SU-DHL-6 (cell line): ENCODE data around the gene MAP4.

ENCODE experiments used
- H2AFZ ChIP-seq: fragments of 200-600 bp; sonication (generic); 2 replicates; pipeline ENCODE4 v1.6.1; 2014; ENCODE audit warnings: low read depth, mild to moderate bottlenecking, moderate library complexity, mixed read lengths, antibody characterized with exemption, low read length; ENCODE audit not compliant: severe bottlenecking
- H3F3A ChIP-seq: fragments of 200-600 bp; shearing (Covaris generic); 2 replicates; pipeline ENCODE4 v1.6.0; 2016; ENCODE audit warnings: antibody characterized with exemption, mild to moderate bottlenecking; ENCODE audit not compliant: insufficient read depth
- H3K27ac ChIP-seq: fragments of 200-600 bp; sonication (generic); 2 replicates; pipeline ENCODE4 v1.5.1; 2016; ENCODE audit warnings: low read depth, mild to moderate bottlenecking, low read length, moderate library complexity, mixed read lengths
- H3K27me3 ChIP-seq: fragments of 200-600 bp; sonication (generic), shearing (Covaris generic); 2 replicates; pipeline ENCODE4 v1.6.0; 2014; ENCODE audit warnings: mild to moderate bottlenecking, low read length
- H3K36me3 ChIP-seq: fragments of 200-600 bp; sonication (generic); 2 replicates; pipeline ENCODE4 v1.6.1; 2014; ENCODE audit warnings: mild to moderate bottlenecking, low read length, mixed read lengths
- H3K4me2 ChIP-seq: fragments of 300-600, 200-600 bp; shearing (Covaris generic), sonication (generic); 2 replicates; pipeline ENCODE4 v1.6.0; 2014; ENCODE audit warnings: low read length, low read depth, mild to moderate bottlenecking; ENCODE audit not compliant: poor library complexity, severe bottlenecking
- H3K4me3 ChIP-seq: fragments of 200-600 bp; sonication (generic); 2 replicates; pipeline ENCODE4 v1.5.1; 2014; ENCODE audit warnings: antibody characterized with exemption, low read length, mild to moderate bottlenecking, mixed read lengths; ENCODE audit not compliant: insufficient read depth, poor library complexity, severe bottlenecking
- H3K79me2 ChIP-seq: fragments of 200-600 bp; sonication (generic); 2 replicates; pipeline ENCODE4 v1.6.1; 2014; ENCODE audit warnings: mild to moderate bottlenecking, low read length, moderate library complexity; ENCODE audit not compliant: insufficient read depth
- H3K9ac ChIP-seq: fragments of 200-600 bp; sonication (generic); 2 replicates; pipeline ENCODE4 v1.7.0; 2014; ENCODE audit warnings: mild to moderate bottlenecking, low read length
- H3K9me2 ChIP-seq: fragments of 200-600 bp; sonication (generic); replicated peaks from 2 replicates; pipeline ENCODE4 v1.6.1; 2014; ENCODE audit warnings: low read length; ENCODE audit not compliant: insufficient read depth
- H3K9me3 ChIP-seq: fragments of 200-600 bp; sonication (generic); 2 replicates; pipeline ENCODE4 v1.6.1; 2014; ENCODE audit warnings: low read length, mixed read lengths; ENCODE audit not compliant: insufficient read depth
- H4K20me1 ChIP-seq: fragments of 200-600 bp; sonication (generic); 2 replicates; pipeline ENCODE4 v1.6.1; 2014; ENCODE audit warnings: low read depth, mild to moderate bottlenecking, antibody characterized with exemption, low read length, moderate library complexity, mixed read lengths
- EZH2phosphoT487 ChIP-seq: fragments of 200-600 bp; sonication (generic), shearing (Covaris generic); conservative IDR thresholded peaks from 2 replicates; pipeline ENCODE4 v1.6.1; 2018; ENCODE audit warnings: mild to moderate bottlenecking, antibody characterized with exemption, low read length, moderate library complexity, mixed read lengths
- TF ChIP-seq, protein P1 (sequence below): fragments of 200-600 bp; sonication (generic); IDR thresholded peaks from one replicate; pipeline ENCODE4 v1.5.1; 2017; ENCODE audit warnings: antibody characterized with exemption, mild to moderate bottlenecking, low read length, moderate library complexity; ENCODE audit not compliant: insufficient read depth, poor library complexity, severe bottlenecking

MAP4 gene

DNA sequence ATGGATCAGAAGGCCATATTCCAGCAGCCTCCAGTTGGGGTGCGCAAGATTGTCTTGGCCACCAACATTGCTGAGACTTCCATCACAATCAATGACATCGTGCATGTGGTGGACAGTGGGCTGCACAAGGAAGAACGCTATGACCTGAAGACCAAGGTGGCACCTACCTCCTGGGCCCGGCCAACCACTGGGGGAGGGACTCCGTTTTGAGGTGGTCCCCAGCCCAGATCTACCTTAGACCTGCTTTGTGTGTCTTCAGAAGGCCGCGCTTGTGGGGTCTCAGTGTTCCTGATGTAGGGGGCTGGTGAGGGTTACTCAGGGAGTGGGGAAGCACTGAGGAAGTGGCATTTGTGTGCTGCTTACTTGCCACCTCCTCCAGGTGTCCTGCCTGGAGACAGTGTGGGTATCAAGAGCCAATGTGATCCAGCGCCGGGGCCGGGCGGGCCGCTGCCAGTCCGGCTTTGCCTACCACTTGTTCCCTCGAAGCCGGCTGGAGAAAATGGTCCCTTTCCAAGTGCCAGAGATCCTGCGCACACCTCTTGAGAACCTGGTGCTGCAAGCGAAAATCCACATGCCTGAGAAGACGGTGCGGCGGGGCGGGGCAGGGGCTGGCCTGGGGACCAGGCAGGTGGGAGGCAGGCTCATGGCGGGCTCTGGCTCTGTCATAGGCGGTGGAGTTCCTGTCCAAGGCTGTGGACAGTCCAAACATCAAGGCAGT is 168.3 kb downstream of the MAP4 start:
- TF ChIP-seq, protein P1, sequence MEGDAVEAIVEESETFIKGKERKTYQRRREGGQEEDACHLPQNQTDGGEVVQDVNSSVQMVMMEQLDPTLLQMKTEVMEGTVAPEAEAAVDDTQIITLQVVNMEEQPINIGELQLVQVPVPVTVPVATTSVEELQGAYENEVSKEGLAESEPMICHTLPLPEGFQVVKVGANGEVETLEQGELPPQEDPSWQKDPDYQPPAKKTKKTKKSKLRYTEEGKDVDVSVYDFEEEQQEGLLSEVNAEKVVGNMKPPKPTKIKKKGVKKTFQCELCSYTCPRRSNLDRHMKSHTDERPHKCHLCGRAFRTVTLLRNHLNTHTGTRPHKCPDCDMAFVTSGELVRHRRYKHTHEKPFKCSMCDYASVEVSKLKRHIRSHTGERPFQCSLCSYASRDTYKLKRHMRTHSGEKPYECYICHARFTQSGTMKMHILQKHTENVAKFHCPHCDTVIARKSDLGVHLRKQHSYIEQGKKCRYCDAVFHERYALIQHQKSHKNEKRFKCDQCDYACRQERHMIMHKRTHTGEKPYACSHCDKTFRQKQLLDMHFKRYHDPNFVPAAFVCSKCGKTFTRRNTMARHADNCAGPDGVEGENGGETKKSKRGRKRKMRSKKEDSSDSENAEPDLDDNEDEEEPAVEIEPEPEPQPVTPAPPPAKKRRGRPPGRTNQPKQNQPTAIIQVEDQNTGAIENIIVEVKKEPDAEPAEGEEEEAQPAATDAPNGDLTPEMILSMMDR, result no peak
- TF ChIP-seq EZH2phosphoT487, result no peak
- Histone ChIP-seq H2AFZ (no peak overlapping the region), H3K79me2 (no peaks in the 10 kb centered on the region), H3K4me3 (no peak overlapping the region), H3K4me2 (no peak overlapping the region), H3K27ac (no peak overlapping the region), H4K20me1 (no peaks in the 10 kb centered on the region), H3F3A (no peaks in the 10 kb centered on the region; the same call in 1 of the 2 replicates), H3K27me3 (no peaks in the 10 kb centered on the region), H3K9me3 (no peaks in the 10 kb centered on the region), H3K9ac (no peak overlapping the region), H3K36me3 (no peaks in the 10 kb centered on the region), H3K9me2 (no peaks in the 10 kb centered on the region)

DNA sequence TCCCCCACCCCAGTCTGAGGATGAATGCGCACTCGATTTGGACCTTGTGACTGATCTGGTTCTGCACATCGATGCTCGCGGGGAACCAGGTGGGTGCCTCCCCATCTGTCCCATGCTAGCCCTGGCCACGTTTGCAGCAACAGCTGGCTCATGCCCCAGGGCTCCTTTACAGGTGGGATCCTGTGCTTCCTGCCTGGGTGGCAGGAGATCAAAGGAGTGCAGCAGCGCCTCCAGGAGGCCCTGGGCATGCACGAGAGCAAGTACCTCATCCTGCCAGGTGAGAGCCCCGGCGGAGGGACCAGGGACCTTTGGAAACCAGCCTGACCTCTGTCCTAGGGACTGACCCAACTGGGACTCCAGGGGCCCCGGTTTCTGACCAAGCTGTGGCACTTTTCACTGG is 169.0 kb downstream of the MAP4 start:
- no peak overlapping the region for H2AFZ ChIP-seq
- H3F3A ChIP-seq, result no peaks in the 10 kb centered on the region; the same call in 1 of the 2 replicates
- H4K20me1 ChIP-seq, result no peaks in the 10 kb centered on the region
- no peaks in the 10 kb centered on the region for H3K9me2 ChIP-seq
- no peaks in the 10 kb centered on the region for H3K27me3 ChIP-seq
- H3K9me3 ChIP-seq, result no peaks in the 10 kb centered on the region
- H3K36me3 ChIP-seq, result no peaks in the 10 kb centered on the region
- TF ChIP-seq, protein P1, result no peak
- no peak for TF ChIP-seq EZH2phosphoT487
- H3K4me2 ChIP-seq, result no peak overlapping the region
- H3K79me2 ChIP-seq, result no peaks in the 10 kb centered on the region
- no peak overlapping the region for H3K9ac ChIP-seq
- H3K27ac ChIP-seq, result no peak overlapping the region
- H3K4me3 ChIP-seq, result no peak overlapping the region

DNA sequence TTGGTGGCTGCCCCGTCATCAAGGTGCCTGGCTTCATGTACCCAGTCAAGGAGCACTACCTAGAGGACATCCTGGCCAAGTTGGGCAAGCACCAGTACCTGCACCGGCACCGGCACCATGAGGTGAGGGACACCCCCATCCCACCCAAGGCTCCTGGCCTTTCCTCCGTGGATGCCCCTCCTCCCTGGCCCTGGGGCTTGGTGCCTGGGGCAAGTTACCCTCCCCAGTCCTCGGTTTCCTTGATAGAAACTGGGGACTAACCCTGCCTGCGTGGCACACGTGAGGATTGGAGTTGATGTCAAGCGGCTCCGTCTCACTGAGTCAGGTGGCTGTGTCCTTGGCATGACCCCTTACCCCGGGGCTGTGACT is 169.4 kb downstream of the MAP4 start:
- Histone ChIP-seq H3F3A (no peaks in the 10 kb centered on the region; the same call in 1 of the 2 replicates), H4K20me1 (no peaks in the 10 kb centered on the region), H2AFZ (no peak overlapping the region), H3K27ac (no peak overlapping the region), H3K79me2 (no peaks in the 10 kb centered on the region), H3K4me3 (no peak overlapping the region), H3K9me3 (no peaks in the 10 kb centered on the region), H3K9me2 (no peaks in the 10 kb centered on the region), H3K36me3 (no peaks in the 10 kb centered on the region), H3K4me2 (no peak overlapping the region), H3K27me3 (no peaks in the 10 kb centered on the region), H3K9ac (no peak overlapping the region)
- no peak for TF ChIP-seq EZH2phosphoT487
- TF ChIP-seq, protein P1, result no peak
